ENCODE results near the gene DYNLT3. TPM values are rescaled to one million over a fixed set of nuclear protein-coding genes. Genes with fewer than 3 reads are reported as not detected.
A peak's percentile ranks its signal among the peaks of the same experiment; 100 is the strongest.

Gene DYNLT3
- total RNA-seq, 4 donors from 2014 or later = 26.9 to 36.3 (median 30.7) TPM

DNA sequence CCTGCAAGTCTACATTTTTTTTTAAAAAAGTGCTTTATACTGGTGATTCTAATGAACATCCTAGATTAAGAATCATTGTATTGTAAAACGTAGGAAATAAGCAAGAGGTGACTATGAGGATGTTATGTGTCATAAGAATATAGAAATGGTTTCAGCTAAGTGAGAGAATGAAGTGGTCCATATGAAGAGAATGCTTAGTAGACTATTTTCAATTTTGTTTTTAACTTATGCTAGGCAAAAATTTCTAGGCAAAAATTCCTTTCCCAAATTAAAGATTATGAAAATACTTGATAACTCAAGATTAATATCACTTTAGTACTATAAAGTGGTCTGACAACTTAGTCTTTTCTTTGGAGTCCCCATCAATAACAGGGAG, 825 bp downstream of the DYNLT3 start:
- DNase-seq (ENCODE audit: low spot score in 2 of 2) = no peak
- peak overlapping the region; percentile 86 to 95 (median 90) for H3K27ac ChIP-seq
- H3K36me3 ChIP-seq = no peaks in the 10 kb centered on the region
- no peaks in the 10 kb centered on the region for H3K4me1 ChIP-seq
- H3K4me3 ChIP-seq = peak overlapping the region; percentile 59 to 82 (median 80)
- H3K9me3 ChIP-seq = no peaks in the 10 kb centered on the region
- H3K27me3 ChIP-seq = peaks cover 0 to 6% of the 10 kb centered on the region in 2 donors
- WGBS, 2 donors = 22 to 48% methylated on average over 1 of the region's 1 CpG
- TF ChIP-seq POLR2A (IDR thresholded peaks at IDR 0.05) = no peak
- TF ChIP-seq, protein P1, sequence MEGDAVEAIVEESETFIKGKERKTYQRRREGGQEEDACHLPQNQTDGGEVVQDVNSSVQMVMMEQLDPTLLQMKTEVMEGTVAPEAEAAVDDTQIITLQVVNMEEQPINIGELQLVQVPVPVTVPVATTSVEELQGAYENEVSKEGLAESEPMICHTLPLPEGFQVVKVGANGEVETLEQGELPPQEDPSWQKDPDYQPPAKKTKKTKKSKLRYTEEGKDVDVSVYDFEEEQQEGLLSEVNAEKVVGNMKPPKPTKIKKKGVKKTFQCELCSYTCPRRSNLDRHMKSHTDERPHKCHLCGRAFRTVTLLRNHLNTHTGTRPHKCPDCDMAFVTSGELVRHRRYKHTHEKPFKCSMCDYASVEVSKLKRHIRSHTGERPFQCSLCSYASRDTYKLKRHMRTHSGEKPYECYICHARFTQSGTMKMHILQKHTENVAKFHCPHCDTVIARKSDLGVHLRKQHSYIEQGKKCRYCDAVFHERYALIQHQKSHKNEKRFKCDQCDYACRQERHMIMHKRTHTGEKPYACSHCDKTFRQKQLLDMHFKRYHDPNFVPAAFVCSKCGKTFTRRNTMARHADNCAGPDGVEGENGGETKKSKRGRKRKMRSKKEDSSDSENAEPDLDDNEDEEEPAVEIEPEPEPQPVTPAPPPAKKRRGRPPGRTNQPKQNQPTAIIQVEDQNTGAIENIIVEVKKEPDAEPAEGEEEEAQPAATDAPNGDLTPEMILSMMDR (IDR thresholded peaks at IDR 0.05) = no peak
- no peak for TF ChIP-seq EP300 (IDR thresholded peaks at IDR 0.05)

DNA sequence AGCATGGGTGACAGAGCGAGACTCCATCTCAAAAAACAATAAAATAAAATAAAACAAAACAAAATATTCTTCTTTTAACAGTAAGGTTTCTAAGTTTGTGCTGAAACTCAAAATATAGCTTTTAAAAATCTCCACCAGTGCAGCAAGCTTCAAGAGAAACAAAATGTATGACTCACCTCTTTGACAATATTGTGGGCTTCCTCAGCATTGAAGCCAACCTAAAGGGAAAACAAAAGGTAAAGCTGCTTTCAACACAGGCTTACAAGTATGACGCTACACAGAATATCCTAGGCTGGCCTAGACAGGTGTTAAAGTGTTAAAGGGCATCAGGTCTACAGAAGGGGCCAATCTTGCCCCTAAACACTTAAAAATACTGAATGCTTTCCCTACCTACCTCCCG, 1.2 kb downstream of the DYNLT3 start:
- 67 to 87% methylated on average over 3 of the region's 3 CpGs for WGBS, 2 donors
- H3K27ac ChIP-seq = peak overlapping the region in 1 of 4 donors; percentile 92

DNA sequence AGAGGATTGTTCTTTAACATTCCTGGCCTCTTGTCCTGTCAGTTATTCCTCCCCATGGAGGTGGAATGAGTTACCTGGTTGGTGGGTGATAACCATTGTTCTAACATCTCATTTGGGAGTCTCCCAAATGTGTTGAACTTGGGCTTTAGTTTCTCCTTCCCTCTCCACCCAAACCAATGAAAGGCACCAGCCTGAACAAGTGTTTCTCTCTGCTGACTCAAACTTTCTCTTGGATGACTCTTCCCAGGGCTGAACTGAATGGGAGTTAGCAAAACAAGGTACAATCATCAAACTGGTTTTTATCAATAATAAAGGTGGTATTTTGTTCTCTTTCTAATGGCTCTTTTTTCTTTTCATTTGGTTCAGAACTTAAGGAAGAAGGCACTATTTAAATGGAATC, 2.7 kb downstream of the DYNLT3 start:
- no peaks in the 10 kb centered on the region for H3K9me3 ChIP-seq
- H3K4me1 ChIP-seq = no peaks in the 10 kb centered on the region
- no peak overlapping the region for H3K27ac ChIP-seq
- no peak for TF ChIP-seq POLR2A (IDR thresholded peaks at IDR 0.05)
- TF ChIP-seq EP300 (IDR thresholded peaks at IDR 0.05) = no peak
- TF ChIP-seq, protein P1 (IDR thresholded peaks at IDR 0.05) = no peak
- no peak overlapping the region for H3K4me3 ChIP-seq
- DNase-seq (ENCODE audit: low spot score in 2 of 2) = no peak
- H3K36me3 ChIP-seq = no peaks in the 10 kb centered on the region
- no peaks in the 10 kb centered on the region for H3K27me3 ChIP-seq

More for the DNA sequence above, 1.2 kb downstream of the DYNLT3 start:
- Histone ChIP-seq H3K4me1 (no peaks in the 10 kb centered on the region), H3K36me3 (no peaks in the 10 kb centered on the region), H3K27me3 (peaks cover 0 to 3% of the 10 kb centered on the region in 2 donors), H3K4me3 (peak overlapping the region in 1 of 4 donors; percentile 81), H3K9me3 (no peaks in the 10 kb centered on the region)
- no peak for DNase-seq (ENCODE audit: low spot score in 2 of 2)
- TF ChIP-seq, protein P1 (IDR thresholded peaks at IDR 0.05) = no peak
- TF ChIP-seq POLR2A (IDR thresholded peaks at IDR 0.05) (no peak), EP300 (IDR thresholded peaks at IDR 0.05) (no peak)

DNA sequence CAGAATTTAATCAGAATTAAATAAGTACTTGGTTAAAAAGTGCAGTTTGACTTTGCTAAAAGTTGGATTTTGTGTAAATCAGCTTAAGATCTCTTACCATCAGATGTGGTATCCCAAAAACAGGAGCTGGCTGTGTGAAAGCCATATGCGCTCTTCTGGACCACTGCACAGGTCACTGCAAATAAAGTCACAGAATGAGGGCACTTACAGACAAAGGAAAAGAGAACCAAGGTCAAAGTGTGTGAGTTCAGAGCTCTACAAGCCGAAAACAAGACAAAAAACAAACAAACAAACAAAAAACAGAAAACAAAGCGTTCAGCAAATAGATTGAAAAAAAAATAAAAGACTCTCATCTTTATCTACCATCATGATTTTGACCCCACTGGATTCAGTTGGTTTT, 6.4 kb downstream of the DYNLT3 start:
- no peak for DNase-seq (ENCODE audit: low spot score in 2 of 2)
- 68 to 97% methylated on average over 3 of the region's 3 CpGs for WGBS, 2 donors
- H3K27ac ChIP-seq = no peak overlapping the region
- H3K27me3 ChIP-seq = no peaks in the 10 kb centered on the region
- H3K4me3 ChIP-seq = no peak overlapping the region
- TF ChIP-seq, protein P1 (IDR thresholded peaks at IDR 0.05) = no peak
- TF ChIP-seq POLR2A (IDR thresholded peaks at IDR 0.05) (no peak), EP300 (IDR thresholded peaks at IDR 0.05) (no peak)
- H3K4me1 ChIP-seq = no peaks in the 10 kb centered on the region
- H3K36me3 ChIP-seq = peaks cover 0 to 14% (median 0%) of the 10 kb centered on the region in 3 donors
- no peaks in the 10 kb centered on the region for H3K9me3 ChIP-seq

DNA sequence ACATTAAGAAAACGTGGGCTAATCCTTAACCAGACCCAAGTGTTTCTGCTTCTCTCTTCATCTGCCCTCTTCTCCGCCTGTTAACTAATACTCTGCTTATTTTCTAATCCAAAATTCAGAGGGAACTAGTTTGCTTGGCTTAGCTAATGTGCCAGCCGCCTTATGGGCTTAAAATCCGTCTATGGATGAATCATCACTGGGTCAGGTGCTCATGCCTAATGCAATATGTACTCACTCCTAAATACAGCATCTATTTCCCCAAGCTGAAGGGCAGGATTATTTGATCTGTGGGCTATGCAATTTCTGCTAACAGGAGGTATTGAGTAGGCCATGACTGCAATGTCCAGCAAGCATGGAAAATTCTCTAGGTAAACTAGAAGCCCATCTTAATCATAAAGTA, 12.4 kb downstream of the DYNLT3 start:
- 71 to 81% methylated on average over 4 of the region's 4 CpGs for WGBS, 2 donors
- DNase-seq (ENCODE audit: low spot score in 2 of 2) = no peak
- Histone ChIP-seq H3K36me3 (peaks cover 0 to 15% (median 0%) of the 10 kb centered on the region in 3 donors), H3K27me3 (no peaks in the 10 kb centered on the region), H3K27ac (no peak overlapping the region), H3K4me3 (no peak overlapping the region), H3K9me3 (no peaks in the 10 kb centered on the region), H3K4me1 (no peaks in the 10 kb centered on the region)
- TF ChIP-seq, protein P1 (IDR thresholded peaks at IDR 0.05) = no peak
- TF ChIP-seq POLR2A (IDR thresholded peaks at IDR 0.05) (no peak), EP300 (IDR thresholded peaks at IDR 0.05) (no peak)
